Stomach (tissue), 4 donors: ENCODE results near the gene GEMIN7.
A peak's percentile ranks its signal among the peaks of the same experiment; 100 is the strongest.

Source experiments
- CTCF ChIP-seq, 7 experiments: fragments of 450-650 bp in 4 of 7; fragments of 200-600 bp in 3 of 7; sonication (generic) in 3 of 7; IDR thresholded peaks; one replicate each; pipeline ENCODE4 v1.5.1; 2016 to 2019; ENCODE audit warnings: antibody characterized with exemption in 7 of 7, control low read depth in 2 of 7, mild to moderate bottlenecking in 1 of 7
- EP300 ChIP-seq: sonication (generic); formaldehyde crosslinking; IDR thresholded peaks from one replicate; pipeline ENCODE4 v1.6.1; 2017; ENCODE audit warnings: antibody characterized with exemption
- POLR2A ChIP-seq, 4 donors: fragments of 450-650 bp; IDR thresholded peaks; one replicate each; pipeline ENCODE4 v1.6.1; 2016; ENCODE audit warnings: antibody characterized with exemption in 4 of 4, control low read depth in 2 of 4, mild to moderate bottlenecking in 1 of 4, moderate library complexity in 1 of 4
- POLR2AphosphoS5 ChIP-seq, 3 donors: sonication (generic); formaldehyde crosslinking; IDR thresholded peaks; one replicate each; pipeline ENCODE4 v1.6.1; 2016; ENCODE audit warnings: antibody characterized with exemption in 3 of 3

- TF ChIP-seq CTCF (IDR thresholded peaks at IDR 0.05): no peak
- peak in 1 of 3 donors; percentile 18 for TF ChIP-seq POLR2AphosphoS5 (IDR thresholded peaks at IDR 0.05)
- TF ChIP-seq EP300: no peak
- no peak for TF ChIP-seq POLR2A (IDR thresholded peaks at IDR 0.05)
Observed at GRCh38 chr19:45051929-45052579, 27.0 kb upstream of the GEMIN7 start.
